ENCODE results near the gene ARFIP1. TPM values are rescaled to one million over a fixed set of nuclear protein-coding genes. Genes with fewer than 3 reads are reported as not detected.

Gene ARFIP1
- total and polyA plus RNA-seq, 2 of the 8 experiments (the other 6 are each of a cell fraction or from before 2014, with no cell fraction given): 13.5 to 38.0 TPM

GRCh38 chr4:152738827-152739226 lies 40.9 kb upstream of the ARFIP1 start:
- Histone ChIP-seq H3K9me3 (ENCODE audit: insufficient read depth in 2 of 2, low read depth in 1 of 2, low read length in 1 of 2) (no peaks in the 10 kb centered on the region), H3K18ac (ENCODE audit: extremely low read depth, low read length) (no peak overlapping the region), H2BK5ac (ENCODE audit: low read depth, low read length) (no peak overlapping the region; the same call in 1 of the 2 replicates), H4K8ac (ENCODE audit: extremely low read depth, insufficient read depth, low read length) (no peak overlapping the region), H2BK15ac (ENCODE audit: low read length) (no peak overlapping the region), H3K36me3 (ENCODE audit: control insufficient read depth in 2 of 4, insufficient read depth in 4 of 4, low read length in 3 of 4) (no peaks in the 10 kb centered on the region), H3K56ac (replicated peaks; ENCODE audit: insufficient read length, low read depth, low read length) (no peak overlapping the region), H2AK5ac (ENCODE audit: low read depth, low read length) (no peak overlapping the region), H2BK120ac (replicated peaks; ENCODE audit: low read depth, low read length) (no peak overlapping the region), H3K4me3 (ENCODE audit: extremely low read depth in 1 of 4, insufficient read depth in 2 of 4, low read depth in 3 of 4, low read length in 4 of 4) (0 out of 8 replicates have a peak overlapping the region, but pooled peaks of 1 of the 4 experiments have one; percentile 7), H3K27me3 (replicated peaks in 1 of 4; ENCODE audit: control insufficient read depth in 3 of 4, extremely low read depth in 1 of 4, insufficient read depth in 3 of 4, low read length in 3 of 4) (no peaks in the 10 kb centered on the region), H4K91ac (replicated peaks; ENCODE audit: insufficient read length, low read length) (no peak overlapping the region), H3K23me2 (ENCODE audit: low read depth, low read length) (no peaks in the 10 kb centered on the region; the same call in 1 of the 2 replicates), H3K79me2 (ENCODE audit: control insufficient read depth in 1 of 2, insufficient read depth in 2 of 2, low read length in 2 of 2) (no peaks in the 10 kb centered on the region), H4K20me1 (replicated peaks in 1 of 2; ENCODE audit: control insufficient read depth in 1 of 2, insufficient read depth in 2 of 2, low read length in 2 of 2) (no peaks in the 10 kb centered on the region), H2BK12ac (ENCODE audit: low read depth, low read length) (no peak overlapping the region), H3K14ac (ENCODE audit: insufficient read length) (no peak overlapping the region), H3K79me1 (ENCODE audit: low read depth, low read length) (no peaks in the 10 kb centered on the region), H2AFZ (ENCODE audit: low read length) (peak overlapping the region; percentile 53; the same call in 1 of the 2 replicates), H2BK20ac (ENCODE audit: low read length) (no peak overlapping the region), H3K4ac (replicated peaks; ENCODE audit: insufficient read length, low read depth, low read length) (no peak overlapping the region), H3K23ac (ENCODE audit: insufficient read length) (no peak overlapping the region), H4K5ac (ENCODE audit: insufficient read length, low read depth, low read length) (no peak overlapping the region), H3K4me2 (ENCODE audit: insufficient read depth in 1 of 2, low read depth in 2 of 2, low read length in 2 of 2) (no peak overlapping the region), H3K4me1 (replicated peaks in 1 of 4; ENCODE audit: control insufficient read depth in 3 of 4, insufficient read depth in 4 of 4, low read length in 3 of 4) (peaks cover 0 to 4% (median 2%) of the 10 kb centered on the region in 4 experiments; a peak in 3 of 7 replicates), H3K9ac (replicated peaks in 1 of 4; ENCODE audit: extremely low read depth in 1 of 4, low read depth in 3 of 4, low read length in 3 of 4) (no peak overlapping the region), H3K27ac (ENCODE audit: low read depth, low read length) (no peak overlapping the region)
- DNase-seq (ENCODE audit: low read depth in 1 of 2, low spot score in 2 of 2) (no peak), FAIRE-seq (no peak)
- WGBS, 2 experiments (ENCODE audit: extremely low coverage in 1 of 2, insufficient coverage in 1 of 2, insufficient read length in 1 of 2, insufficient replicate concordance in 2 of 2, low coverage in 1 of 2, low lambda C conversion rate in 2 of 2, missing lambda C conversion rate in 1 of 2): 58% methylated on average over 3 of the region's 3 CpGs; no CpG with 5 or more reads in 1 of the 2 experiments
- CTCF ChIA-PET (ENCODE audit: partially characterized antibody): interaction anchor here (0.6 to 1.5 kb wide), 5 partner anchors 33 to 606 kb away, joined by 3 to 4 read pairs (median 3); partner anchors contain the start of gene MND1
- POLR2A ChIA-PET (ENCODE audit: partially characterized antibody): no interaction called here
- no peak for TF ChIP-seq CBX5 (IDR thresholded peaks at IDR 0.05; ENCODE audit: low read depth, low read length)
- no peak for TF ChIP-seq KDM1A (IDR thresholded peaks at IDR 0.05; ENCODE audit: borderline replicate concordance, low read length)
- TF ChIP-seq SIRT6 (IDR thresholded peaks at IDR 0.05; ENCODE audit: low read length): no peak
- TF ChIP-seq RNF2 (IDR thresholded peaks at IDR 0.05; ENCODE audit: borderline replicate concordance, low read depth, low read length, missing control alignments, poor library complexity, severe bottlenecking): no peak
- TF ChIP-seq TAF1 (IDR thresholded peaks at IDR 0.05; ENCODE audit: low read depth, low read length): no peak
- no peak for TF ChIP-seq CREB1 (IDR thresholded peaks at IDR 0.05)
- TF ChIP-seq CBX8 (IDR thresholded peaks at IDR 0.05; ENCODE audit: borderline replicate concordance, low read depth, low read length): no peak
- TF ChIP-seq RXRA (IDR thresholded peaks at IDR 0.05; ENCODE audit: insufficient read depth, low read depth, low read length): no peak
- TF ChIP-seq HDAC6 (IDR thresholded peaks at IDR 0.05; ENCODE audit: low read depth, low read length): no peak
- no peak for TF ChIP-seq BCL11A (IDR thresholded peaks at IDR 0.05; ENCODE audit: low read depth in 2 of 2, low read length in 2 of 2)
- no peak for TF ChIP-seq BACH1 (IDR thresholded peaks at IDR 0.05; ENCODE audit: low read length)
- no peak for TF ChIP-seq POLR2AphosphoS5 (IDR thresholded peaks at IDR 0.05; ENCODE audit: low read depth, low read length)
- TF ChIP-seq ASH2L (IDR thresholded peaks at IDR 0.05; ENCODE audit: low read length): no peak
- no peak for TF ChIP-seq TCF12 (IDR thresholded peaks at IDR 0.05; ENCODE audit: low read depth, low read length)
- TF ChIP-seq EP300 (IDR thresholded peaks at IDR 0.05; ENCODE audit: borderline replicate concordance in 1 of 2, low read depth in 2 of 2, low read length in 2 of 2): no peak
